Activated CD4-positive, alpha-beta T cell treated with anti-CD3 and anti-CD28 coated beads, Interleukin-2, Interleukin-6, amounts not matched to agents 100 ng/mL and 50 ng/mL, durations not matched to agents 16 hours and 8 hours (primary cell): ENCODE results near the gene LHFPL3.
"Not testable (repeated sequence)": the region's sequence is repeated elsewhere in the genome, so short reads cannot be mapped to it uniquely, and the experiment has no call there.

ENCODE experiments used
- DNase-seq: peaks from one replicate; pipeline ENCODE4 v3.0.0-alpha.2; 2020

Gene LHFPL3

GRCh38 chr7:104621321-104621720, 292.9 kb downstream of the LHFPL3 start:
- peak; percentile 30 for DNase-seq

GRCh38 chr7:104625956-104626355, 297.6 kb downstream of the LHFPL3 start:
- DNase-seq = no peak

- DNase-seq = peak; percentile 18
Measured at GRCh38 chr7:104627516-104627915, 299.1 kb downstream of the LHFPL3 start.

GRCh38 chr7:104628017-104628416, 299.6 kb downstream of the LHFPL3 start:
- DNase-seq = no peak

GRCh38 chr7:104629408-104629807, 301.0 kb downstream of the LHFPL3 start:
- no peak for DNase-seq

GRCh38 chr7:104640506-104640905, 312.1 kb downstream of the LHFPL3 start:
- no peak for DNase-seq

GRCh38 chr7:104642560-104642959, 314.2 kb downstream of the LHFPL3 start:
- no peak for DNase-seq

GRCh38 chr7:104643587-104644217, 315.3 kb downstream of the LHFPL3 start:
- peak; percentile 4 for DNase-seq

GRCh38 chr7:104650991-104651640, 322.7 kb downstream of the LHFPL3 start:
- DNase-seq = no peak

GRCh38 chr7:104652434-104652833, 324.0 kb downstream of the LHFPL3 start:
- DNase-seq = no peak

GRCh38 chr7:104652865-104653264, 324.5 kb downstream of the LHFPL3 start:
- no peak for DNase-seq

- DNase-seq = no peak
Measured at GRCh38 chr7:104653825-104654401, 325.5 kb downstream of the LHFPL3 start.

- no peak for DNase-seq
Measured at GRCh38 chr7:104655592-104655991, 327.2 kb downstream of the LHFPL3 start.

GRCh38 chr7:104656467-104656866, 328.1 kb downstream of the LHFPL3 start:
- no peak for DNase-seq

- DNase-seq = no peak
Measured at GRCh38 chr7:104657134-104657533, 328.7 kb downstream of the LHFPL3 start.

GRCh38 chr7:104661575-104661974, 333.2 kb downstream of the LHFPL3 start:
- no peak for DNase-seq

GRCh38 chr7:104664648-104665047, 336.2 kb downstream of the LHFPL3 start:
- DNase-seq = no peak

- DNase-seq = no peak
Measured at GRCh38 chr7:104677587-104677986, 349.2 kb downstream of the LHFPL3 start.

GRCh38 chr7:104679085-104679484, 350.7 kb downstream of the LHFPL3 start:
- no peak for DNase-seq

- DNase-seq = no peak
Measured at GRCh38 chr7:104686286-104686685, 357.9 kb downstream of the LHFPL3 start.

- no peak for DNase-seq
Measured at GRCh38 chr7:104694710-104695109, 366.3 kb downstream of the LHFPL3 start.

GRCh38 chr7:104695563-104695962, 367.2 kb downstream of the LHFPL3 start:
- DNase-seq = no peak

- DNase-seq = no peak
Measured at GRCh38 chr7:104700336-104700735, 371.9 kb downstream of the LHFPL3 start.

GRCh38 chr7:104721027-104721426, 392.6 kb downstream of the LHFPL3 start:
- not testable (repeated sequence) for DNase-seq
